Muscle of arm (tissue), 14 donors: ENCODE data around the gene ZNF451. TPM values are rescaled to one million over a fixed set of nuclear protein-coding genes. Genes with fewer than 3 reads are reported as not detected.
"Not testable (repeated sequence)": the region's sequence is repeated elsewhere in the genome, so short reads cannot be mapped to it uniquely, and the experiment has no call there.

Source experiments
- DNase-seq: peaks from one replicate; pipeline ENCODE4 v3.0.0-alpha.2; 2013
- long read RNA-seq, 11 donors: transcript quantifications; one replicate each; lab custom pipeline, GENCODE V29; 2026
- polyA plus RNA-seq, 12 donors: library from polyadenylated mRNA; unstranded; fragments of 120-200 nt; gene quantifications; one replicate each; pipeline ENCODE4 v1.2.1, GENCODE V29; 2013; ENCODE audit not compliant: insufficient read length in 12 of 12

ZNF451 gene
- polyA plus RNA-seq, result 10 to 100 TPM; 20.3 to 67.9 (median 25.4) TPM
- long read RNA-seq, donor 1, full-length matches to known transcripts, result 3 of 21 reads
- long read RNA-seq, donor 1, partial matches to known transcripts, result 18 of 21 reads
- long read RNA-seq, donor 1, other reads (novel, unspliced or antisense), result 0 of 21 reads
- long read RNA-seq, donor 2, full-length matches to known transcripts, result 3 of 3 reads
- long read RNA-seq, donor 2, partial matches to known transcripts, result 0 of 3 reads
- long read RNA-seq, donor 2, other reads (novel, unspliced or antisense), result 0 of 3 reads
- long read RNA-seq, donor 3, partial matches to known transcripts, result 0 of 1 reads
- long read RNA-seq, donor 3, other reads (novel, unspliced or antisense), result 0 of 1 reads
- long read RNA-seq, donor 4, full-length matches to known transcripts, result 4 of 4 reads
- long read RNA-seq, donor 4, partial matches to known transcripts, result 0 of 4 reads
- long read RNA-seq, donor 4, other reads (novel, unspliced or antisense), result 0 of 4 reads
- long read RNA-seq, donor 5, full-length matches to known transcripts, result 5 of 5 reads
- long read RNA-seq, donor 5, partial matches to known transcripts, result 0 of 5 reads
- long read RNA-seq, donor 5, other reads (novel, unspliced or antisense), result 0 of 5 reads
- long read RNA-seq, donor 6, partial matches to known transcripts, result 0 of 2 reads
- long read RNA-seq, donor 6, other reads (novel, unspliced or antisense), result 0 of 2 reads
- long read RNA-seq, donor 7, full-length matches to known transcripts, result 5 of 5 reads
- long read RNA-seq, donor 7, partial matches to known transcripts, result 0 of 5 reads
- long read RNA-seq, donor 7, other reads (novel, unspliced or antisense), result 0 of 5 reads
- long read RNA-seq, donor 8, full-length matches to known transcripts, result 8 of 8 reads
- long read RNA-seq, donor 8, partial matches to known transcripts, result 0 of 8 reads
- long read RNA-seq, donor 8, other reads (novel, unspliced or antisense), result 0 of 8 reads
- long read RNA-seq, donor 9, result 0 reads
- long read RNA-seq, donor 10, full-length matches to known transcripts, result 7 of 7 reads
- long read RNA-seq, donor 10, partial matches to known transcripts, result 0 of 7 reads
- long read RNA-seq, donor 10, other reads (novel, unspliced or antisense), result 0 of 7 reads
- long read RNA-seq, donor 11, full-length matches to known transcripts, result 4 of 4 reads
- long read RNA-seq, donor 11, partial matches to known transcripts, result 0 of 4 reads
- long read RNA-seq, donor 11, other reads (novel, unspliced or antisense), result 0 of 4 reads

- DNase-seq, result peak; percentile 98
Measured at GRCh38 chr6:57089687-57090457, at the start of gene ZNF451. Gene ZNF451 (plus strand): TSS chr6:57090188. CDS start chr6:57090254, 66 bp downstream.

- DNase-seq, result not testable (repeated sequence)
Measured at GRCh38 chr6:57044061-57044460, 45.9 kb upstream of the ZNF451 start.

- DNase-seq, result no peak
Measured at GRCh38 chr6:57044568-57044967, 45.4 kb upstream of the ZNF451 start.

GRCh38 chr6:57046332-57047256 lies 43.4 kb upstream of the ZNF451 start, which contains the start of gene KIAA1586:
Gene KIAA1586 (plus strand): TSS chr6:57046693. CDS start chr6:57046756, 63 bp downstream.
- DNase-seq, result peak; percentile 93

GRCh38 chr6:57047257-57047585 lies 42.8 kb upstream of the ZNF451 start:
- not testable (repeated sequence) for DNase-seq

- not testable (repeated sequence) for DNase-seq
Measured at GRCh38 chr6:57047859-57048258, 42.1 kb upstream of the ZNF451 start.

GRCh38 chr6:57048577-57048976 lies 41.4 kb upstream of the ZNF451 start:
- DNase-seq, result no peak

- no peak for DNase-seq
Measured at GRCh38 chr6:57063847-57064246, 26.1 kb upstream of the ZNF451 start.

GRCh38 chr6:57064809-57065208 lies 25.2 kb upstream of the ZNF451 start:
- DNase-seq, result no peak

- DNase-seq, result no peak
Measured at GRCh38 chr6:57068061-57068460, 21.9 kb upstream of the ZNF451 start.

- DNase-seq, result no peak
Measured at GRCh38 chr6:57069228-57069627, 20.8 kb upstream of the ZNF451 start.

- no peak for DNase-seq
Measured at GRCh38 chr6:57069920-57070331, 20.1 kb upstream of the ZNF451 start.

GRCh38 chr6:57072108-57072507 lies 17.9 kb upstream of the ZNF451 start:
- no peak for DNase-seq

GRCh38 chr6:57074383-57074782 lies 15.6 kb upstream of the ZNF451 start:
- no peak for DNase-seq

- no peak for DNase-seq
Measured at GRCh38 chr6:57075092-57075491, 14.9 kb upstream of the ZNF451 start.

GRCh38 chr6:57078531-57079207 lies 11.3 kb upstream of the ZNF451 start:
- DNase-seq, result no peak

- no peak for DNase-seq
Measured at GRCh38 chr6:57085471-57085870, 4.5 kb upstream of the ZNF451 start.

GRCh38 chr6:57086843-57087242 lies 3.1 kb upstream of the ZNF451 start:
- DNase-seq, result no peak

- no peak for DNase-seq
Measured at GRCh38 chr6:57087916-57088315, 2.1 kb upstream of the ZNF451 start.
